T-helper 22 cell (primary cell): ENCODE results near the gene DOCK1.

Experiments used
- DNase-seq: peaks from one replicate; pipeline ENCODE4 v3.0.0-alpha.2; 2020; ENCODE audit warnings: low read depth

Gene DOCK1

DNA sequence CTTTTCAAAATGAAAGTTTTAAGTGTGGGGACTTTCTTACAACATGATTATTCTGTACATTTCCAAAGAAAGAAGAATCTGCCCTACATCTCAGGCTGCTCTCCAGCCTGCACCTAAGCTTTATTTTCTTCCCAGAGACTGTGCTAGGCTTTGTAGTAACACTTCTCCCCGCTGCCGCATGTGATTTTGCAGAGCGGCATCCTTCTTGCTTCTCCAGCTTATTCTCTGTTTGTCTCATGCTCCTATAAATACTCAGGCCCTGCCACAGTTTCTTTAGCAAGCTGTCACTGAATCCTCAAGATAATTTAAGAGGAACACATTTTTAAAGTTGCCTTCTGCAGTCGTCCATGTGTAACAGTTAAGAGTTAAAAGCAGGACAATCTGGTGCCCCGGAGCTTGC lies 237.6 kb downstream of the DOCK1 start:
- DNase-seq, result no peak

DNA sequence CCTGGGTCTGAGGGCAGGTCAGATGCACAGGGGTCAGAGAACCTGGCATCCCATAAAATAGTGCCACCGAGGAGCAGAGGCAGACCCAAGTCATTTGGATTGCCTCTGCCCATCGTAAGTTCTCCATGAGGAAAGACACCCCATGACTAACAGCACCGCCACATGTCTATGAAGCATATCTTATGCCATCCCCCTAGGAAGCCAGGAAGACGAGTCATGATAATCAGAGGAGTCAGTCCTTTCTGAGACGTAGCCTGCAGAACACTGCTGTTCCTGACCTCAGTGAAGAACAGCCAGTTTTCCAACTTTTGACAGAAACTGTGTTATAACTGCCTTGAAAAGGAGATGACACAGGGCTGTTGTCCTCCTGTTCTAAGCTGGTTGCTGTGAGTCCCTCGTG lies 239.9 kb downstream of the DOCK1 start:
- no peak for DNase-seq

GRCh38 chr10:127146661-127147060 lies 241.4 kb downstream of the DOCK1 start:
- DNase-seq, result no peak

DNA sequence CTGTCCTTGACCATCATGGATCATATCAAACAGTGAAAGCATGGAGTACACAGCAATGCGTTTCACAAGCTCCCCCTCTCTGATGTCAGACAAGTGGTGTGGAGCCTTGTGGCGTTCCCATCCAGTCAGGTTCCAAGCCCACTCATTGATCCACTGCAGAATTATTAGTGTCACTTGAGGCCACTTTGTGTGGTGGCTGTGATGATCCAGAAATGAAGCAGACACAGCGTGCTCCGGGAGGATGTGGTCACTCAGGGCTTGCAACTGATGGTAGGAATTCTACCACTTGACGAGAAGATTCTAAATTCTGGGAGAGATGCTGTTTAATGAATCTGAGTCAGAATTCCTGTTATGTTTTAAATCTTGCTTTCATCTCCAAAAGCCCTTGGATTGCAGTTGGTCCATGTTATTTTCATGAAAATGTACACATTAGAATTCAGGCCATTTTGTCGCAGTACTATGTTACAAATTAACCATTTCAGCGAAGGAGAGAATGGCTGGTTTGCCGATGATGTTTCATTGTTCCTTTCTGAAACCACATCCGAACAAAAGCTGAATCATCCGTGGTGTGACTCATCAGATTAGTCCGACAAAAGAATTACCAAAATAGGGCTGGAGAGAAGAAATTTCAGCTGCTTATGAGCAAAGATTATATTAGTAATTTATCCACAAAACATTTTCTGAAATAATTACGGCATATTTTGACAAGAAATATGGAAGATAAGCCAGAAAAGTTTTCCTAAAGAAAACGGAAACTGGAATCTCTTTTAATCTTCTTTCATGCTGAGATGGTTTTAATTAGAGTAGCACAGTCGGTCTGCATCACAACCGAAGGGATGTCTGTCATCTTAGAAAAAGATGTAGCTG lies 243.1 kb downstream of the DOCK1 start:
- no peak for DNase-seq

- DNase-seq, result no peak
These were observed 243.6 kb downstream of the DOCK1 start for GRCh38 chr10:127148933-127149220.

GRCh38 chr10:127149501-127150081 lies 244.4 kb downstream of the DOCK1 start:
- no peak for DNase-seq

GRCh38 chr10:127150136-127150535 lies 244.9 kb downstream of the DOCK1 start:
- DNase-seq, result no peak

- DNase-seq, result no peak
These were observed 246.3 kb downstream of the DOCK1 start for GRCh38 chr10:127151541-127151940.

- no peak for DNase-seq
These were observed 246.9 kb downstream of the DOCK1 start for GRCh38 chr10:127151981-127152699.

DNA sequence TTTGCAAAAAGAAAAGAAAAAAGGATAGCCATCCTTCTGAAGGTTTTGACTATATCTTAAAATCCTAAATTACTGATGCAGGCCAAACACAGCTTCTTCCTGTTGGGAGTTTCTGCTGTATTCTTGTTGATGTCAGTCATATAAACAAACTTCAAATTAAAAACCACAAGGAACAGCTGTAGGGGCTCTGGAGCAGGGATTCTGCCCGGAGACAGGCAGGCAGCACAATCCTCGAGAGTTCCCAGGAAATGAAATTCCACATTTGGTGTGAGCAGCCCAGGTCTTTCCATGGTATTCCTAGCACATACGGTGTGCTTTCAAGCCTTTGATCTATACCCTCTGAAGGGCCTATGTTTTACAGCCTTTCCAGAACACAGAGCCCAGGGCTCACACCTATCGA lies 248.0 kb downstream of the DOCK1 start:
- DNase-seq, result no peak

DNA sequence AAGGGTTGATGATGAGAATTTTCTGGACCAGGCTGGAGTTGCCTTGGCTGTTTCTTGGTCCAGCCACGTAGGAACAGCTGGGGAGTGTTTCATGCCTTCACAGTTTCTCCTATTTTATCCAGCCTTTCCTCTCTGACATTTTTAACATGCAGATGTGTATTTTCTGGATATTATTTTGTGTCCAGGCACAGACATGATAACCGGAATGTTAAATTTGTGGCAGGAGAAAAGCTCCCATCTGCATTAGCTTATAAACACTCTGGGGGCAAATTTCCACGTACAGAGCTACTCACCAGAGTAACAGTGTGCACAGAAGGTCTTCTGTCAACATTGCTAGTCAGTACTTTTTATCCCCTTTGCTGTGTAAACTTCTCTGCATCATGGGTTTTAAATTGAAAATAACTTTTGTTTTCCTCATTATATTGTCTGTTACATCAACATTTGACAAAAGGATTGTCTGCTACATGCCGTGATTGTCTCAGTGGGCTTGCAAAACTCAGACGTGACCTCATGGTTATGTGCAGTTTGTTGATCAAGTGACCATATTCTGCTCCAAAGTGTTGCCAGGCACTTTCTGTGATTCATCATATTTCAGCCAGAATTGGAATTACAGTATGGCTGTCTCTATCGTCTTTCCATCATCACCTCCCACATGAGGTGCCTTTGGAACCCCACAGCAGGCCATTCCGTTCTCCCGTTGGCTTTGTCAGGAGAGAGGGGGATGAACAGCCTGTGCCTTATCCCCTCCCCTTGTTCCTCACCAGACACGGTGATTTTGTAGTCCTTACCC lies 249.8 kb downstream of the DOCK1 start:
- DNase-seq, result no peak

DNA sequence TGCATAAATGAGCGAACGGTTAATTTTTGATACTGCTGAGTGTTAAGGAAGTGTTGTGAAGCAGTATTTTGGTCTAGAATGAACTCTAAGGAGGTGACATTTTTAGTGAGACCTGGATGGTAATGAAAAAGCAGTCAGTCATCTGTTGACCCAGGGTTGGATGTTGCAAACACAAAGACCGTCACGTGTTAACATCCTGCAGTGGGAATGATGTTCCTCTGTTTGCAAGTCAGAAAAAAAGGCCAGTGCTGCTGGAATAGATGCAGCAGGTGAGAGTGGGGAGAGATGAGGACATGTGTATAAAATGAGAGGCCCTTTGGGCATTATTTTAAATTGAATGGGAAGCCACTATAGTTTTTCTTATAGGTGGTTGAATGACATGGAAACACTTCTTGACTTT lies 251.9 kb downstream of the DOCK1 start:
- no peak for DNase-seq

DNA sequence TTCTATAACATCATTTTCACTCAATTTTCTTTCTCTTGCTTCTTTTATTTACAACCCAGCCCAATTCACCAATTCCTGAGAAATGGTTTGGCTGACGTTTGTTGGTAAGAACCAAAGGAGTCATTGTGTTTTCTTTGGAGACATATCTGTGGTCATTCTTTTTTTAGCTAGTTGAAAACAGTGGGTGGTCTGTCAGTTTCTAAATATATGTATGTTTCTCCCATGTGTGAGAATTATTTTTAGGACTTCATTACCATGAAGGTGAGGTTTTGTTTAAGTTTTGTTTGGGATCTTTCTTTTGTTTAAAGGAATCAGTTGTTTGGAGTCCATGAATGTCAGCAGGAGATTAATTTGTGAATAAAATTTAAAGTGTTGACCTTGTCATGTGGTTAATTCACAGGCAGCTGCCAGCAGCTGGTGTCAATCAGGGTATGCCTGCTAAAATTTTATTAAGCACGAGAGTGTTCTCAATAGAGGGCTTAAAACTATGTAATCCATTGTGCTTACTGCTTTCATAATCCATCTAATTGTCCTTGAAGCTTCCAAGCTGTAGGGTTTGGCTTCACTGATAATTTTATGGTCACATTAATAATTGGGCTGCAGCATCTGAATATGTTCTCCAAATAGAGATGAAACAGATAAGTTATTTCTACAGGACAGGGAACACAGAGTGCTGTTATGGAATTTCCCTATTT lies 252.4 kb downstream of the DOCK1 start:
- no peak for DNase-seq

DNA sequence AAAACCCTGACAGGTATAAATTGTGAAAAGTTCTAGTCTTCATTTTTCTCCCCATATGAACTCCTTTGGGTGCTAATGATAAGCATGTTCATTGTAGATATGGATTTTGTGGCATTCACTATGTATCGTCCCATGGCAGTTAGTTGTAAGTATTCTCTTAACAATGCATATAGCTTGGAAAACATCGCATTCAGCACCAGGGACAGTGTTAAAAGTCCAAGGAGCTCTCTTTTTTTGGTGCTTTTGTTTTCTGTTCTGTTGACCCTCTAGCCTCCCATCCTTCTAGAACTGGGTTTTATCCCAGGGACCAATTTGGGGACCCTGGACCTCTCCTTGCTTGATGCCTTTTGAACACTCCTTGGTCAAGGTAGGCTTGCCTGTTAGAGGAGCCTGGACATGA lies 253.4 kb downstream of the DOCK1 start:
- DNase-seq, result no peak

DNA sequence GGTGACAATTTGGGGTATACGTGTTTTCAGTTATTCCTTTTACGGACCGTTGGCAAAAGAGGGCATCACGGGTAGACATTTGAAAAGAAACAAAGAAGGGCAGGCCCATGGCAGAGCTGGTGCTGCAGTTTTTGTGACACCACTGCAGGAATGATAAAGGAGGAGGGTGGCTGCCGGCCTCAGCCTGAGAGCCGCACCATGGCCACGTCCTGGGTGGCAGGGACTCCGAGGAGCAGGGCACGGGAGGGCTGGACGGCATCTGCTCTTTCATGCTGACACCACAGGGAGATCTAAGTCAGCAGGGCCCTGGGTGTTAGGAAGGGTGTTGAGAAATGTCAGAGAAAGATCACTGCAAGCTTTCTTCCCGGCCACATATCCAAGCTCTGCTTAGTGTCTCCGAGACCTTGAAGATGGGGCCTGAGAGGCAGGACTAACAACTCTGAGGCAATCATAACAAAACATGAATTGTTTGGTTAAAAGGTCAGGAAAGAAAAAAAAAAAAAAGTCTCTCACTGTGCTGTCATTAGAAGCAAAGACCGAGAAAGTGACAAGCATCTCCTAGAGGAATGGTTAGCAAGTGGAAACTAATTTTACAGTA lies 254.5 kb downstream of the DOCK1 start:
- no peak for DNase-seq

GRCh38 chr10:127161482-127161881 lies 256.3 kb downstream of the DOCK1 start:
- DNase-seq, result no peak

DNA sequence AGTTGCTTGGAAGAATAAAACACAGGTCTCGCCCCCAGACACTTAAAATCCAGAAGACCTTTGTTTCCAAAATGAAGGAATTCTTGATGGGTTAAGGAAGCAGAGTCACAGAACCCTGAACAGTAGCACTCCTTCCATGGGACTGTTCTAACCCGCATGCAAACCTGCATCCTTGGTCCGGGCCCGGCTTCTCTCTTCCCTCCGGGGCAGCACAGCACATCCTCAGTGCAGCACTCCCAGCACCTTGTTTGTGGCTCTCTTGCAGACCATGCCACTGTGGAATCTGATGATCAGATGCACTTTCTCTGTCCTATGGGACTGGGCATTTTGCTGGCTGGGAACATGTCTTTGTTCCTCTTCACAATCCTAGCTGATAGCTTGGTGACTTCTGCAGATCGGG lies 257.6 kb downstream of the DOCK1 start:
- no peak for DNase-seq

DNA sequence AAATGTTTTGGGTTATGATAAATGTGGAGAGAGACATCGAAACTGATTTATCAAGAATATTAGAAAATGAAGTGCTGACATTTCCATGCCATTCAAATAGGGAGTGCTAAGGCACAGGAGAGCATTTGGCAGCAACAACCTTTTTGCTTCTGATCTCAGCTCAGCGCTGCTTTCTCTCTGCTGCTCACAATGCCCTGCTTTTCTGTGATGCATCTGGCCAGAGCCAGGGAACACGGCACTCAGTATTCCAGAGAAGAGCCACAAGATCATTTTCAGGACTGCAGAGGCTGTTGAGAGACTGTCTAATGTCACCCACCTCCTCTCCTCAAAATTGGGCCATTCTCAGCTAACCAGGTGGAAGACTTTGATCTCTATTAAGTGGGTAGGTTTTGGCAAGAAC lies 263.0 kb downstream of the DOCK1 start:
- DNase-seq, result no peak

DNA sequence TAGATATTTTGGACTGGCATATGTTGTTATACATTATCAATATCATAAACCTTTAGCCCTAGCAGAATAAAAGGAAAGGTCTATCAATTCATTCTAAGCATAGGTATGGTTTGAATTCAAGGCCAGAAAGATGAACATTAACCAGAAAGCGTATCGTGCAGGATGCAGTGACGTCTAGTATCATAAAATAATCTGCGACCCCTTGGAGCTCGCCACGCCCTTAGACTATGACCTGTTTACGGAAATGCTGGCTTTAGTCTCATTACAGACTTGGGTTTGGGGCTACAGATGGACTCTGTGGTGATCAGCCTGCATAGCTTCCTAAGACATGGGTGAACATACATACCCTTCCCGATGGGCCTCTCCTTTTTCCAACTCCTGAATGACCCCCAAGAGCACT lies 269.6 kb downstream of the DOCK1 start:
- no peak for DNase-seq

DNA sequence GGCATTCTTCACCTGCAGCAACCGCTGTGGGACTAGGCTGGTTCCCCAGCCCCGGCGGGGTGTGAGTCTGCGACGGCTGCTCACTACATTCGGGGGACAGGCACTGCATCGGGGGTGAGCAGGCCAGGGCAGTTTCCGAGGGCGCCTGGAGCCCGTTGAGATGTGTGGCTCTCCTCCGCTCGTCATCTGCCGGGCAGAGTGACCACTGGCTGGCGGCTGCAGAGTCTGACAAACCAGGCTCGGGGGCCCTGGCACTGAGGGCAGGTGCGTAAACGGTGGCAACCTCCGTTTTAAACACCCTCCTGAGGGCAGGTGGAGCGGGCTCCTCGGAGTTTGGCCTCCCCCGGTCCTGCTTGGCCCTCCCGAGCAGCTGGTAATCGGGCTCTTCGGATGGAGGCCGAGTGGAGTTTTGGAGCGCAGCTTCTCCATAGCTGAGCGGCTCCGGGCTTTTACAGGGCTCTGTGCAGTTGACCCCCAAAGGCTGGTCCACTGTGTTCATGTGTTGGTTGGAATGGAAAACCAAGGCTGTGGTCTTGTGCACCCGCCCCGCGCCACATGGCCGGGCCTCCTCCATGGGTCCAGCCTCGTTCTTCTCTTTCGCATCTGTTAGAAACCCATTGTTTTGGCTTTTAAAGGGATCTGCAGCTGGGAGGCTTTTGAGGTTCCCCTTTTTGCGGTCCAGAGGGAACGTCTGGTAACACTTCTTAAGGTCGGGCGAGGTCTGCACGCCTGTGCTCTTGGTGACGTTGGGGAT lies 270.3 kb downstream of the DOCK1 start:
- no peak for DNase-seq

GRCh38 chr10:127176649-127177048 lies 271.4 kb downstream of the DOCK1 start:
- no peak for DNase-seq
